Activated T-cell treated with anti-CD3 and anti-CD28 coated beads, Interleukin-2, amount 50 U/mL, for 1 hour (primary cell): ENCODE results near the gene ELANE.

ENCODE experiments used
- DNase-seq: peaks from one replicate; pipeline ENCODE4 v3.0.0-alpha.2; 2020

Gene ELANE

GRCh38 chr19:900302-901111 is 48.4 kb downstream of the ELANE start:
- peak; percentile 43 for DNase-seq

- no peak for DNase-seq
These were observed 49.4 kb downstream of the ELANE start for GRCh38 chr19:901216-902092.

- DNase-seq: no peak
These were observed 49.9 kb downstream of the ELANE start for GRCh38 chr19:902093-902370.

- DNase-seq: no peak
These were observed 50.5 kb downstream of the ELANE start for GRCh38 chr19:902446-903226.

DNA sequence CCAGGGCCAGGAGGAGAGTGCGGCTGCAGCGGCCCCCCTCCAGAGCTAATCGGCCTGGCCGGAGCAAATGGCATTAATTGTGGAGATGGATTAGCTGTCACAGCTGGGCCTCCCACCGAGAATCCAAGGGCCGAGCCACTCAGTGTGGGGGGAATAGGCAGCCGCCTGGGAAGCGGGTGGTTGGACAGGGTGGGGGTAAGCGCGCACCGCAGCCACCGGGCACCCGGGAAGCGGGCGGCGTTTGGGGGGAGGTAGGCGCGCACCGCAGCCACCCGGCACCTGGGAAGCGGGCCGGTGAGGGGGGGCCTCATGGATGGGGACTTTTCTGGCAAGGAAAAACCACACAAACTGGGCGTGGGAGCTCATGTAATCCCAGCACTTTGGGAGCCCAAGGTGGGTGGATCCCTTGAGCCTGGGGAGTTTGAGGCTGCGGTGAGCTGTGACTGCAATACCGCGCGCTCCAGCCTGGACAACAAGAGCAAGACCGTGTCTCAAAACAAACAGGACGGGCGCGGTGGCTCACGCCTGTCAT is 51.2 kb downstream of the ELANE start:
- DNase-seq: no peak

DNA sequence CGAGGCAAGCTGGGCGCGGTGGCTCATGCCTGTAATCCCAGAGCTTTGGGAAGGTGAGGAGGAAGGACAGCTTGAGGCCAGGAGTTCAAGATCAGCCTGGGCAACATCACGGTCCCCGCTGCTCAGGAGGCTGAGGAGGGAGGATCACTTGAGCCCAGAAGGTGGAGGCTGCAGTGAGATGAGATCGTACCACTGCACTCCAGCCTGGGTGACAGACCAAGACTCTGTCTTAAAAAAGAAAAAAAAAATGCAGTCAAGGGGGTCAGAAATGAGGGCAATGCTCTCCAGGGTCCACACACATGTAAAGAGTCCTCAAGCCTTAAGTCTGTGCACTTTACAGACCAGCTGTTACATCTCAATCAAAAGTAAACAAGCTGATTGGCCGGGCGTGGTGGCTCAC is 52.4 kb downstream of the ELANE start:
- no peak for DNase-seq
